H1 (cell line): ENCODE measurements around the gene ZNF385B. TPM values are rescaled to one million over a fixed set of nuclear protein-coding genes. Genes with fewer than 3 reads are reported as not detected.

ENCODE experiments used
- CTCF ChIA-PET: fragments of 300-600 bp; sonication (Branson Sonifier 250); formaldehyde crosslinking; loops from one replicate; lab custom pipeline; 2021; ENCODE audit not compliant: partially characterized antibody; lab: Charles Lee
- POLR2A ChIA-PET: fragments of 300-600 bp; sonication (Branson Sonifier 250); formaldehyde crosslinking; loops from one replicate; lab custom pipeline; 2021; ENCODE audit warnings: inconsistent platforms; ENCODE audit not compliant: partially characterized antibody; lab: Charles Lee
- DNase-seq, 2 experiments: peaks; one replicate each; pipeline versions ENCODE4 v3.0.0 to v3.0.0-alpha.2; 2010 to 2022; ENCODE audit warnings: low spot score in 2 of 2, low read depth in 1 of 2, mixed read lengths in 1 of 2
- FAIRE-seq: peaks from 2 replicates; lab custom pipeline; 2011; peaks lifted over from hg19 to GRCh38; lab: Jason Lieb, UNC
- H2AFZ ChIP-seq: 2 replicates; pipeline ENCODE4 v1.8.1; 2012; ENCODE audit warnings: low read length, inconsistent platforms
- H2AK5ac ChIP-seq: 2 replicates; pipeline ENCODE4 v1.6.1; 2013; ENCODE audit warnings: low read depth, low read length
- H2BK120ac ChIP-seq: replicated peaks from 2 replicates; pipeline ENCODE3; 2013; ENCODE audit warnings: low read depth, low read length, inconsistent platforms
- H2BK12ac ChIP-seq: 2 replicates; pipeline ENCODE4 v1.6.1; 2013; ENCODE audit warnings: low read depth, low read length
- H2BK15ac ChIP-seq: 2 replicates; pipeline ENCODE4 v1.6.1; 2013; ENCODE audit warnings: low read length
- H2BK20ac ChIP-seq: 2 replicates; pipeline ENCODE4 v1.6.1; 2013; ENCODE audit warnings: low read length
- H2BK5ac ChIP-seq: 2 replicates; pipeline ENCODE4 v1.6.1; 2013; ENCODE audit warnings: low read depth, low read length
- H3K14ac ChIP-seq: 2 replicates; pipeline ENCODE4 v1.6.1; 2013; ENCODE audit warnings: inconsistent platforms; ENCODE audit not compliant: insufficient read length
- H3K18ac ChIP-seq: 2 replicates; pipeline ENCODE4 v1.6.1; 2013; ENCODE audit warnings: low read length; ENCODE audit errors: extremely low read depth
- H3K23ac ChIP-seq: 2 replicates; pipeline ENCODE4 v1.6.1; 2013; ENCODE audit warnings: inconsistent platforms; ENCODE audit not compliant: insufficient read length
- H3K23me2 ChIP-seq: 2 replicates; pipeline ENCODE4 v1.6.1; 2013; ENCODE audit warnings: low read depth, low read length
- H3K27ac ChIP-seq: 2 replicates; pipeline ENCODE4 v1.6.1; 2011; ENCODE audit warnings: low read depth, low read length, inconsistent platforms
- H3K27me3 ChIP-seq, 4 experiments: replicated peaks in 1 of 4; 1 replicate in 1 of 4; 2 replicates in 3 of 4; pipeline versions ENCODE4 v1.6.1 to v1.8.1; 2011 to 2013; ENCODE audit warnings: low read length in 3 of 4, mild to moderate bottlenecking in 3 of 4, inconsistent platforms in 2 of 4, mixed read lengths in 2 of 4, moderate library complexity in 1 of 4; ENCODE audit not compliant: control insufficient read depth in 3 of 4, insufficient read depth in 3 of 4; ENCODE audit errors: extremely low read depth in 1 of 4
- H3K36me3 ChIP-seq, 4 experiments: 2 replicates each; pipeline versions ENCODE4 v1.6.1 to v1.8.1; 2011 to 2013; ENCODE audit warnings: mild to moderate bottlenecking in 4 of 4, low read length in 3 of 4, moderate library complexity in 2 of 4, control low read depth in 1 of 4, inconsistent platforms in 1 of 4; ENCODE audit not compliant: insufficient read depth in 4 of 4, control insufficient read depth in 2 of 4
- H3K4ac ChIP-seq: replicated peaks from 2 replicates; pipeline ENCODE3; 2013; ENCODE audit warnings: low read length, low read depth, mixed read lengths, inconsistent platforms; ENCODE audit not compliant: insufficient read length
- H3K4me1 ChIP-seq, 4 experiments: replicated peaks in 1 of 4; 1 replicate in 1 of 4; 2 replicates in 3 of 4; pipeline versions ENCODE4 v1.6.1 to v1.8.1; 2011 to 2013; ENCODE audit warnings: low read length in 3 of 4, inconsistent platforms in 2 of 4, mixed read lengths in 1 of 4; ENCODE audit not compliant: insufficient read depth in 4 of 4, control insufficient read depth in 3 of 4
- H3K4me2 ChIP-seq, 2 experiments: 2 replicates each; pipeline versions ENCODE4 v1.6.1 to v1.8.1; 2011 to 2013; ENCODE audit warnings: low read depth in 2 of 2, low read length in 2 of 2, control low read depth in 1 of 2, inconsistent platforms in 1 of 2, mild to moderate bottlenecking in 1 of 2; ENCODE audit not compliant: insufficient read depth in 1 of 2
- H3K4me3 ChIP-seq, 4 experiments: fragments of 200-600, 300-600 bp in 1 of 4; sonication (generic), shearing (Covaris generic), sonication (Bioruptor Twin) in 1 of 4; 2 replicates each; pipeline versions ENCODE4 v1.5.1 to v1.8.1; 2011 to 2016; ENCODE audit warnings: low read length in 4 of 4, low read depth in 3 of 4, control low read depth in 2 of 4, inconsistent platforms in 2 of 4, mild to moderate bottlenecking in 2 of 4, mixed read lengths in 1 of 4, moderate library complexity in 1 of 4; ENCODE audit not compliant: insufficient read depth in 2 of 4; ENCODE audit errors: extremely low read depth in 1 of 4
- H3K56ac ChIP-seq: replicated peaks from 2 replicates; pipeline ENCODE3; 2013; ENCODE audit warnings: low read depth, mild to moderate bottlenecking, mixed read lengths, low read length, inconsistent platforms; ENCODE audit not compliant: insufficient read length
- H3K79me1 ChIP-seq: 2 replicates; pipeline ENCODE4 v1.6.1; 2013; ENCODE audit warnings: low read depth, low read length, control low read depth
- H3K79me2 ChIP-seq, 2 experiments: 2 replicates each; pipeline versions ENCODE4 v1.6.1 to v1.8.1; 2012 to 2013; ENCODE audit warnings: low read length in 2 of 2, mild to moderate bottlenecking in 2 of 2, inconsistent platforms in 1 of 2; ENCODE audit not compliant: insufficient read depth in 2 of 2, control insufficient read depth in 1 of 2
- H3K9ac ChIP-seq, 4 experiments: replicated peaks in 1 of 4; 1 replicate in 1 of 4; 2 replicates in 3 of 4; pipeline versions ENCODE4 v1.6.1 to v1.8.1; 2011 to 2013; ENCODE audit warnings: low read depth in 3 of 4, low read length in 3 of 4, control low read depth in 2 of 4, mild to moderate bottlenecking in 2 of 4, moderate library complexity in 2 of 4, inconsistent platforms in 1 of 4; ENCODE audit errors: extremely low read depth in 1 of 4
- H3K9me3 ChIP-seq, 2 experiments: 2 replicates each; pipeline versions ENCODE4 v1.6.1 to v1.8.1; 2012 to 2013; ENCODE audit warnings: mild to moderate bottlenecking in 2 of 2, moderate library complexity in 2 of 2, control low read depth in 1 of 2, inconsistent platforms in 1 of 2, low read depth in 1 of 2, low read length in 1 of 2, mixed read lengths in 1 of 2; ENCODE audit not compliant: insufficient read depth in 2 of 2
- H4K20me1 ChIP-seq, 2 experiments: replicated peaks in 1 of 2; 2 replicates each; pipeline versions ENCODE3 to v1.8.1; 2011 to 2013; ENCODE audit warnings: inconsistent platforms in 2 of 2, low read length in 2 of 2, mild to moderate bottlenecking in 1 of 2; ENCODE audit not compliant: insufficient read depth in 2 of 2, control insufficient read depth in 1 of 2
- H4K5ac ChIP-seq: 2 replicates; pipeline ENCODE4 v1.6.1; 2013; ENCODE audit warnings: low read length, low read depth, mixed read lengths, inconsistent platforms; ENCODE audit not compliant: insufficient read length
- H4K8ac ChIP-seq: 2 replicates; pipeline ENCODE4 v1.8.0; 2013; ENCODE audit warnings: mild to moderate bottlenecking, moderate library complexity, low read length, inconsistent platforms; ENCODE audit not compliant: insufficient read depth; ENCODE audit errors: extremely low read depth
- H4K91ac ChIP-seq: replicated peaks from 2 replicates; pipeline ENCODE3; 2013; ENCODE audit warnings: low read length, mixed read lengths, inconsistent platforms; ENCODE audit not compliant: insufficient read length
- TEAD4 ChIP-seq: IDR thresholded peaks from 2 replicates; pipeline ENCODE4 v1.6.1; 2012; ENCODE audit warnings: low read depth, low read length, inconsistent platforms, mixed read lengths
- YY1 ChIP-seq: IDR thresholded peaks from 2 replicates; pipeline ENCODE4 v1.6.1; 2011; ENCODE audit warnings: low read depth, mild to moderate bottlenecking, low read length
- ZNF274 ChIP-seq: IDR thresholded peaks from 2 replicates; pipeline ENCODE4 v1.7.0; 2012; ENCODE audit warnings: low read length, borderline replicate concordance; ENCODE audit errors: extremely low read depth
- WGBS, 2 experiments: shearing (Covaris generic) in 1 of 2; methylation state at CpG; one replicate each; pipeline versions ENCODE4 v1.1.6 to v1.1.7; 2013 to 2015; ENCODE audit warnings: low lambda C conversion rate in 2 of 2, mixed read lengths in 2 of 2, inconsistent platforms in 1 of 2, low coverage in 1 of 2, missing lambda C conversion rate in 1 of 2; ENCODE audit not compliant: insufficient replicate concordance in 2 of 2, insufficient coverage in 1 of 2, insufficient read length in 1 of 2; ENCODE audit errors: extremely low coverage in 1 of 2, missing lambda C conversion rate in 1 of 2; 5-methylcytosine and 5-hydroxymethylcytosine counted together
- polyA plus RNA-seq, 7 experiments: library from polyadenylated mRNA; depleted of rRNA in 3 of 7; stranded (reverse) in 5 of 7; unstranded in 2 of 7; fragments of >200 nt in 5 of 7; fragments of 200-250 nt in 2 of 7; gene quantifications; 1 replicate in 5 of 7; 2 replicates in 1 of 7; 4 replicates in 1 of 7; pipeline versions ENCODE4 v1.2.1 to v1.2.3, GENCODE V29; 2011 to 2013; ENCODE audit warnings: missing spikeins in 2 of 7, mixed read lengths in 2 of 7
- total RNA-seq: library from RNA; stranded (reverse); fragmentation: NEBNext Ultra II Directional; extraction: Animal tissue kit (Norgen Biotek cat#: 25700); gene quantifications from 2 replicates; pipeline ENCODE4 v1.2.1, GENCODE V29; 2021

Gene ZNF385B
- total and polyA plus RNA-seq, 2 of the 8 experiments (the other 6 are each of a cell fraction or from before 2014, with no cell fraction given), result 1.1 to 3.7 TPM

- H2AFZ ChIP-seq, result no peak overlapping the region
- FAIRE-seq, result no peak
- peaks cover 0 to 1% (median 0%) of the 10 kb centered on the region in 4 experiments; a peak in 1 of 7 replicates for H3K27me3 ChIP-seq
- no peak for DNase-seq
- no peak overlapping the region for H3K4me3 ChIP-seq
- no peak overlapping the region for H2BK5ac ChIP-seq
- H2BK20ac ChIP-seq, result no peak overlapping the region
- H2BK12ac ChIP-seq, result no peak overlapping the region
- no peak overlapping the region for H3K4me2 ChIP-seq
- no peak overlapping the region for H3K56ac ChIP-seq
- no peak overlapping the region for H4K91ac ChIP-seq
- H2AK5ac ChIP-seq, result no peak overlapping the region
- no peak overlapping the region for H3K14ac ChIP-seq
- no peaks in the 10 kb centered on the region for H3K79me1 ChIP-seq
- no peak overlapping the region for H3K18ac ChIP-seq
- ChIA-PET POLR2A (no interaction called here), CTCF (interaction anchor here (0.9 to 1.7 kb wide), 5 partner anchors 11 to 140 kb away, joined by 3 to 5 read pairs (median 3); no protein-coding TSS in a partner anchor)
- H4K20me1 ChIP-seq, result no peaks in the 10 kb centered on the region
- H3K9ac ChIP-seq, result no peak overlapping the region
- no peak overlapping the region for H2BK15ac ChIP-seq
- no peak overlapping the region for H3K27ac ChIP-seq
- 100% methylated on average over 1 of the region's 1 CpG; no CpG with 5 or more reads in 1 of the 2 experiments for WGBS, 2 experiments
- H3K23ac ChIP-seq, result no peak overlapping the region
- H3K4me1 ChIP-seq, result no peaks in the 10 kb centered on the region
- TF ChIP-seq YY1, result no peak
- TF ChIP-seq ZNF274, result no peak
- 0 out of 2 replicates have a peak, but pooled peaks have one; percentile 28 for TF ChIP-seq TEAD4
- no peaks in the 10 kb centered on the region for H3K9me3 ChIP-seq
- no peak overlapping the region for H4K5ac ChIP-seq
- H3K23me2 ChIP-seq, result no peaks in the 10 kb centered on the region
- H3K36me3 ChIP-seq, result no peaks in the 10 kb centered on the region; a peak in 2 of 8 replicates
- no peak overlapping the region for H2BK120ac ChIP-seq
- no peak overlapping the region for H3K4ac ChIP-seq
- H4K8ac ChIP-seq, result no peak overlapping the region
- H3K79me2 ChIP-seq, result no peaks in the 10 kb centered on the region
Measured at GRCh38 chr2:179850188-179850587, 11.2 kb downstream of the ZNF385B start.
